ENCODE measurements around the gene AGPAT1.

DNA sequence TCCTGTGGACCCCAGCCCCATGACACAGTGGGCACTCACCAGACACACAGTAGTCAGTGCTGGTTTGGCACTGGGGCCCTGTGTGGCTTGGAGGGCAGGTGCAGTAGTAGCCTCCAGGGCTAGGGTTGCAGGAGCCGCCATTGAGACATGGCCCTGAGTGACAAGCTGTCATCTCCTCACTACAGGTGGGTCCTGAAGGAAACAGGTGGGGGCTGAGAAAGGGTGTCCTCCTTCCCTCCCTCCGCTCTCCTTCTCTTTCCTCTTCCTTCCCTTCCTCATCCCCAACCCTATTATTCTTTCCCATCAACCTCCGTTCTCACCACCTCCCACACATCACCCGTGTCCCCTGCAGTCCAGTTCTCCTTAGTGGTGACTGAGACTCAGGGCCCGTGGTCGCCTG lies 37.8 kb upstream of the AGPAT1 start:
- TF ChIP-seq, protein P1, sequence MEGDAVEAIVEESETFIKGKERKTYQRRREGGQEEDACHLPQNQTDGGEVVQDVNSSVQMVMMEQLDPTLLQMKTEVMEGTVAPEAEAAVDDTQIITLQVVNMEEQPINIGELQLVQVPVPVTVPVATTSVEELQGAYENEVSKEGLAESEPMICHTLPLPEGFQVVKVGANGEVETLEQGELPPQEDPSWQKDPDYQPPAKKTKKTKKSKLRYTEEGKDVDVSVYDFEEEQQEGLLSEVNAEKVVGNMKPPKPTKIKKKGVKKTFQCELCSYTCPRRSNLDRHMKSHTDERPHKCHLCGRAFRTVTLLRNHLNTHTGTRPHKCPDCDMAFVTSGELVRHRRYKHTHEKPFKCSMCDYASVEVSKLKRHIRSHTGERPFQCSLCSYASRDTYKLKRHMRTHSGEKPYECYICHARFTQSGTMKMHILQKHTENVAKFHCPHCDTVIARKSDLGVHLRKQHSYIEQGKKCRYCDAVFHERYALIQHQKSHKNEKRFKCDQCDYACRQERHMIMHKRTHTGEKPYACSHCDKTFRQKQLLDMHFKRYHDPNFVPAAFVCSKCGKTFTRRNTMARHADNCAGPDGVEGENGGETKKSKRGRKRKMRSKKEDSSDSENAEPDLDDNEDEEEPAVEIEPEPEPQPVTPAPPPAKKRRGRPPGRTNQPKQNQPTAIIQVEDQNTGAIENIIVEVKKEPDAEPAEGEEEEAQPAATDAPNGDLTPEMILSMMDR (IDR thresholded peaks at IDR 0.05 in 2 of 3, conservative IDR thresholded peaks at IDR 0.05 in 1 of 3; ENCODE audit: borderline replicate concordance in 1 of 3, insufficient read depth in 1 of 3, low read depth in 2 of 3, low read length in 2 of 3), result no peak
- TF ChIP-seq ZNF274 (IDR thresholded peaks at IDR 0.05; ENCODE audit: low read depth, low read length) (no peak), EZH2 (IDR thresholded peaks at IDR 0.05) (no peak), POLR2A (IDR thresholded peaks at IDR 0.05; ENCODE audit: borderline replicate concordance, extremely low read depth, insufficient read depth, insufficient read length) (no peak)

Data from HCT116 (cell line).